C4-2B (cell line): ENCODE measurements around the gene POM121.
"Not testable (repeated sequence)": the region's sequence is repeated elsewhere in the genome, so short reads cannot be mapped to it uniquely, and the experiment has no call there.

Source experiments
- H3K27ac ChIP-seq: fragments of 450-650 bp; 2 replicates; pipeline ENCODE4 v1.5.1; 2017

Gene POM121

DNA sequence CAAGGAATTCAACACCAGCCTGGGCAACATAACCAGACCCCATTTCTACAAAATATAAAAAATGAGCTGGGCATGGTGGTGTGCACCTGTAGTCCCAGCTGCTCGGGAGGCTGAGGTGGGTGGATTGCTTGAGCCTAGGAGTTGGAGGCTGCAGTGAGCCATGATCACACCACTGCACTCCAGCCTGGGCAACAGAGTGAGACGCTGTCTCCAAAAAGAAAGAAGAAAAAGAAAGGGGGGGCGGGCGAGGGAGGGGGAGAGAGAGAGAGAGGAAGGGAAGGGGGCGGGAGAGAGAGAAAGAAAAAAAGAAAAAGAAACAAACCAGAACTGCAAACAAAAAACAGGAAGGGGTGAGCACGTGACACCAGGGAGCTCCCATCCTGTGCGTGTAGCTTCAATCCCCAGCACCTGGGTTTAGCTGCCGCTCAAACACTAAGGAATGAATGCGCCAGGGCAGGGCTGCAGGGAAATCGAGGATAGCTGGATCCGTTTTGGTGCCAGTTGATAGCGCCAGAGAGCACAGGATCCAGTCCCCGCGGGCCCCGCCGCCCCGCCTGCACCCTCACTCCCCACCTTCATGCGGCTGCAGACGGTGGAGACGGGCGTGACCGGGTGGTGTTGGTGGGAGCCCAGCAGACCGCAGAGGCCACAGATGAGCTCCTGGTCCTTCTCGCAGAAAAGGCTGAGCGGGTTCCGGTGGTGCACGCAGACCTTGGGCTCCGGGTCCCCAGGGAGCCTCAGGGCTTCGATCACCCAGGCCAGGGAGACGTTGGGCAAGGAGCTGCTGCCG lies 40.5 kb downstream of the POM121 start:
- not testable (repeated sequence) for H3K27ac ChIP-seq

DNA sequence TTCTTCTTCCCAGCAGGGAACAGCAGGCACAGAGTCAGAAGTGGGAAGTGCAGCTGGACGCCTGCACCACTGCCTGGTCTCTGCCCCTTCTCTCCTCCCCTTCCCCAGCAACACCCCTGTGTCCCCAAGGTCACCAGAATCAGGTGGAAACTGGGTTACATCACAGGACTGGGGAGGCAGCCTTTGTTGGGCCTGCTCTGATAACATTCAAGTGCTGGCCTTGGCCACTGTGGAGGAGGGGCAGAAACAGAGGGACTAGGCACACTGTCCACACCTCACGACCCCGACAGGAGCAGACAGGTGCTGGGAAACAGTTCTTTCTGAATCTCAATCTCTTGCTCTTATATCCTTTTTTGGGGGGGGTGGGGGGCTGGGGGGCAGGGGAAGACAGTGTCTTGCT lies 42.0 kb downstream of the POM121 start:
- not testable (repeated sequence) for H3K27ac ChIP-seq

GRCh38 chr7:72968980-72969516 lies 44.2 kb downstream of the POM121 start, which contains the start of gene TRIM74:
TRIM74 (minus strand) TSS chr7:72969466; CDS start chr7:72966157, 3,309 bp downstream.
- not testable (repeated sequence) for H3K27ac ChIP-seq

DNA sequence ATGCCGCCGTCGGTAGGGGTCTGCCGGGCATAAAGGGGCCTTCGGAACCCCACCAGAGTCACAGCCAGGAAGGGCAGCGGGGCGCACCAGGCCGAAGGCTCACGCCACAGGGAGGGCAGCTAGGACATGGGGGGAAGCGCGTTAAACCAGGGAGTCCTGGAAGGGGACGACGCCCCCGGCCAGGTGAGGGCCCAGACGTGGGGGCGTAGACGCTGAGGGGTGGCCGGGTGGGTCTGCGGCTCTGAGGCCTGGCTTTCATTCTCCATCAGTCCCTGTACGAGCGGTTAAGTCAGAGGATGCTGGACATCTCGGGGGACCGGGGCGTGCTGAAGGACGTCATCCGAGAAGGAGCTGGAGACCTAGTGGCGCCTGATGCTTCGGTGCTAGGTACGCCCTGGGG lies 44.8 kb downstream of the POM121 start:
- not testable (repeated sequence) for H3K27ac ChIP-seq

- not testable (repeated sequence) for H3K27ac ChIP-seq
Measured at GRCh38 chr7:72971505-72971904, 46.6 kb downstream of the POM121 start.

DNA sequence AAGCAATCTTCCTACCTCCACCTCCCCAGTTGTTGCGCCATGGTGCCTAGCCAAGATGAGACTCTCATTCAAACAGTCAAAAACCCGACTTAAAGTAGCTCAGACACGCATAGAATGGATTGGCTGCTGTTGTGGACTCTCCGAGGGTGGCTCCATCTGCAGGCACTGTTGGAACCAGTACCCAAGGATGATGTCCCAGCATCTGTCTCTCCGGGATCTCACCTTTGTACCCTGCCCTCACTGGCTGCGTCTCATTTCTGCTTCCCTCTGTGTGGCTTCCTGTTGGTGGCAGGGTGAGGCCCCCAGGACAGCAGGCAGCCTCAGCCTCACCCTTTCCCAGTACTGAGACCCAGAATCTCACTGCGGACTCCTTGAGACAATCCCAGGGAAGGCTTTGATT lies 49.9 kb downstream of the POM121 start:
- H3K27ac ChIP-seq = not testable (repeated sequence)

DNA sequence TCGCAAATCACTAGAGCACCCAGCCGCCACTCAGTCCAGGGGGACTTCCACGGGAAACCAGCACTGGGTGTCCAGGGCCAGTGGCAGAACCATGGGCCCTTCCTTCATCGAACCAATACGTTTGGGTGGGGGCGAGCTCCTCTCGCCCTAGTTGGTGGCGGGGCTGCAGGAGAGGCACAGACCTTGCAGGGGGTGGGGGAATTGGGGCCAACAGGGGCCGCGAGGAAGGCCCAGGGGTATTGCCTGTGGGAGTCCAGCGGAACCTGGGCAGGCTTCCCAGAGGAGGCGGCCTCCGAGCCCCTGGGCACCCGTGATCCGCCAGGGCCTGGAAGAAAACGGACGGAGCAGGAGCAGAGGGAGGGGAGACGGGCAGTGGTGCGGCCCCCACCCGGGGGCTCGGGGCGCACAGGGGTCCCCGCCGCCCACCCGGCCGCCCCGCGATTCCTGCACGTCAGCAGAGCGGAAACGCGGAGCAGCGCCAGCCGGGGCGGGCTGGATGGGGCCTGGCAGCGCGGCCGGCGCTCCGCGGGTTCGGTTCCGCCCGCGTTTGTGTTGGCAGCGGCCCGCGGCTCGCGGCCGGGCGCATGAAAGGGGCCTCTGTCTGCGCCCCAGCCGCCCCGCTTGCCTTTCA lies 50.9 kb downstream of the POM121 start:
- not testable (repeated sequence) for H3K27ac ChIP-seq

GRCh38 chr7:72976434-72976833 lies 51.5 kb downstream of the POM121 start:
- not testable (repeated sequence) for H3K27ac ChIP-seq

DNA sequence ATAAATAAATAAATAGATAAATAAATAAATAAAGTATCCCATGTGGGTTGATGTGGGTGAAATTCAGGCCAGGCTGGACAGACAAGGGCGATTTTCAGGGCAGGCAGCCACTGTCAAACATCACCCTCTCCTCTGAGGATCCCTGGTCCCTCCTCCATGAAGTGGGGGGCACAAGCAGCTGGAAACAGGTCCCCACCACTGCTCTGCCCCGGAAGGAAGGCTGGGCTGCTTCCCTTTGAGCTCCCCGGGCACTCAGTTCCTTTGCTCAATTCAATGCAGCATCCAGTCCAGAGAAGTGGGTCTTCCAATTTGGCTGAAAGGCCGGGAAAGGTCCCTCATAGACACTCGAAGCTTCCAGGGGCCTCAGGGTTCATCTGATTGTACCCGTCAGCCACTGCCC lies 55.5 kb downstream of the POM121 start:
- not testable (repeated sequence) for H3K27ac ChIP-seq

DNA sequence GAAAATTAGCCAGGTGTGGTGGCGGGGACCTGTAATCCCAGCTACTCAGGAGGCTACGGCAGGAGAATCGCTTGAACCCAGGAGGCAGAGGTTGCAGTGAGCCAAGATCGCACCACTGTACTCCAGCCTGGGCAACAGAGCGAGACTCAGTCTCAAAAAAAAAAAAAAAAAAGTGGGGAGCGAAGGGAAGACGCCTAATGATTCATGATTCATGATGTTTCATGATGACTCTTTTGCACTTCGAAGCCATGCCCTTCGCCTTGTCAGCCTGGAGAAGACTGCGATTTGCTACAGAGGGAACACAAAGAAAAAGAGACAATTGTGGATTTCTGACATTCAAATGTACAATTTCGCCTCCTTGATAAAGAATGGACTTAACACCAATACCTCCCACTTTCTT lies 57.2 kb downstream of the POM121 start:
- not testable (repeated sequence) for H3K27ac ChIP-seq

DNA sequence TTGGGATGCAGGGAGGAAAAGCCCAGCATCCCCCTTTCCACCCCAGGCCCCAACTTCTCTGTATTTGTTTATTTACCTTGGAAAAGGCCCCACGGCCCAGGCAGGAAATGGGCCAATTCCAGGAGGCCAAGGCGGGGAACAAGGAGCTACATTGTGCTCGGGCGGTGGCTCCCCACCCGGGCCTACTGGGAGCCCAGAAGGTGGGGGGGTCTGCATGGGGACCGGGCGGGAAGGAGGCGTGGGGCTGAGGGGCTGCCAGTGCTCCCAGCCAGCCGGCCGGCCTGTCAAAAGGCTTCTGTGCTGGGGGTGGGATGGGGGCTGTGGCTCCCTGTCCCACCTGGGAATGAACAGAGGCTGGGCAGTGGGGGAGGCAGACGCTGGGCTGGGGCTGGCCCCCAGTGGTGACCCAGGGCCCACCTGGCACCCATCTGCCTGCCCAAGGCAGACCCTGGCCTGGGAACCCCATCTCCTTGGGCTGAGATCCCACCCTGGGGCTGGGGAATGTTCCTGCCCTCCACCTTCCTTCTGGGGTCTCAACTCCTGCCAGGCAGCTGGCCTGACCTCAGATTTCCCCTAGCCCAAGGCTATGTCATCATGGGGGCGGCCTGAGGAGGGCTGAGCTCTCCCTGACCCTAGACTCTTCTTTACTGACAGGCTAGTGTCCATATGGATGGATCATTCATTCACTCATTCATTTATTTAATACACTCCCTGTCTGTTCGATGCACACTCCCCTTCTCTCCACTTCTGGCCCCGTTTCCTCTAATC lies 65.4 kb downstream of the POM121 start:
- H3K27ac ChIP-seq = not testable (repeated sequence)

GRCh38 chr7:72995484-72995883 lies 70.6 kb downstream of the POM121 start:
- H3K27ac ChIP-seq = not testable (repeated sequence)

- H3K27ac ChIP-seq = not testable (repeated sequence)
Measured at GRCh38 chr7:72997447-72997846, 72.6 kb downstream of the POM121 start.

DNA sequence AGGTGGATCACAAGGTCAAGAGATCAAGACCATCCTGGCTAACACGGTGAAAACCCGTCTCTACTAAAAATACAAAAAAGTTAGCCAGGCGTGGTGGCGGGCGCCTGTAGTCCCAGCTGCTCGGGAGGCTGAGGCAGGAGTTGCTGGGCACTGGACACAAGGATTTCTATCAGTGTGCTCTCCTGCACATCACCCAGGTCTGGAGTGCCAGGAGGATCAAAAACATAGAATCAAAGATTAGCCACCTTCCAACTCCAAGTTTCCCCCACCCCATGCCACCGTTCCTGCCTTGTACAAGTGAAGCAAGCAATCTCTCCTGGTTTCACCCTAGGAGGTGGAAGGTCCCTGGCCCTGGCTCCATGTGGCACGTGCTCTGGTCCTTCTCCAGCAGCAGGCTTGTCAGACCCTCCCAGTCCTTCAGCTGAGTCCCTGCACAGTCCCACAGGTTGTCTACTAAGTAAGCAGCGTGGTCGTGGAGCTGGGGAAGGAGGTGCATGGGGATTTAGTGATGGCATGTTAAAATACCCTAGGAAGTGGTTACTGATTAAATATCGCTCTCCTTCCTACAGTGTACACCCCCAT lies 73.1 kb downstream of the POM121 start:
- H3K27ac ChIP-seq = not testable (repeated sequence)
